Lower leg skin (tissue), 3 donors: ENCODE data around the gene KLHDC3.

Experiments used
- CTCF ChIP-seq, 3 donors: fragments of 450-650 bp; IDR thresholded peaks; one replicate each; pipeline ENCODE4 v1.5.1; 2016; ENCODE audit warnings: antibody characterized with exemption in 3 of 3, mild to moderate bottlenecking in 3 of 3, moderate library complexity in 2 of 3
- POLR2A ChIP-seq, 2 donors: fragments of 450-650 bp; IDR thresholded peaks; one replicate each; pipeline ENCODE4 v1.6.1; 2016 to 2017; ENCODE audit warnings: antibody characterized with exemption in 2 of 2, mild to moderate bottlenecking in 1 of 2, moderate library complexity in 1 of 2

DNA sequence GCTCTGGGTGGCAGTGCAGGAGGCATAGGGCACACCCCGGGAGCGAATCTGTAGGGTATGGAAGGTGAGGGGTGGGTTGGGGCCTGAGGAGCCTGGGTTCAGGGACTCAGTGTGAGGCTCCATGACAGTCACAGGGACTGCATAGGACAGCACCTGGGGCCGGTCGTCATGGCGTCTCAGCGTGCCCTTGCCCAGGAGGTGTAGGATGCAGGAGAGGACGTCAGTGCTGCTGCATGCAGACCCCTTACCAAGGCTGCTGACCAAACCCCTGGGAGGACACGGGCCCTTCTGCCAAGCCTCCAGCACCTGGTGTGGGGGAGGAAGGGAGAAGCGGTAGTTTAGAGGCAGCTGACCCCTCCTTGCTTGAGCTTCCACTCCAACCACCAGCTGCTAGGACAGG, 23.7 kb downstream of the KLHDC3 start:
- TF ChIP-seq CTCF (IDR thresholded peaks at IDR 0.05) (no peak), POLR2A (IDR thresholded peaks at IDR 0.05) (no peak)
